Skeletal muscle satellite cell (primary cell): ENCODE results near the gene PEX11G.

Experiments
- H3K27me3 ChIP-seq: 2 replicates; pipeline ENCODE4 v1.7.0; 2013; ENCODE audit warnings: low read length; ENCODE audit not compliant: control insufficient read depth, insufficient read depth
- H3K36me3 ChIP-seq: 2 replicates; pipeline ENCODE4 v1.7.0; 2013; ENCODE audit warnings: mild to moderate bottlenecking, control low read depth, low read length; ENCODE audit not compliant: insufficient read depth
- H3K4me1 ChIP-seq: 2 replicates; pipeline ENCODE4 v1.7.0; 2013; ENCODE audit warnings: low read length; ENCODE audit not compliant: control insufficient read depth, insufficient read depth
- H3K4me2 ChIP-seq: 2 replicates; pipeline ENCODE4 v1.7.0; 2013; ENCODE audit warnings: mild to moderate bottlenecking, low read length
- H3K4me3 ChIP-seq: 2 replicates; pipeline ENCODE4 v1.7.0; 2013; ENCODE audit warnings: low read length
- H3K9ac ChIP-seq: 2 replicates; pipeline ENCODE4 v1.7.0; 2013; ENCODE audit warnings: mild to moderate bottlenecking, low read depth, low read length, moderate library complexity
- H3K9me3 ChIP-seq: replicated peaks from 2 replicates; pipeline ENCODE4 v1.7.0; 2013; ENCODE audit warnings: mild to moderate bottlenecking, control low read depth, low read length

PEX11G gene

DNA sequence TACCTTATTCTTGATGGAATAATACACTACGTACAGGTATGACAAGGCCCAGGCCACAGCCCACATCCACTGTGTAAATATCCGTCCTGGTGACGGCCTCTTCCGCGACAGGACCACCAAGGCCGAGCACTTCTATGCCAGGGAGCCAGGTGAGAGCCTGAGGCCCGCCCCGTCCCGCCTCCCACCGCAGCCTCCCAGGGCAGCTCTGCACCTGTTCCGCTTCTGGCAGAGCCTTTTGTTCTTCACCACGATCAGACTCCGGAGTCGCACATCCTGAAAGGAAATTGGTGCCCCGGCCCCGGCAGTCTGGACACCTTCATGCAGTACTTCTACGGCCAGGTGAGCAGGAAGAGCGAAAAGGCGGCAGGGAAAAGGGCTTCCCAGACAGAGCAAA, 16.4 kb upstream of the PEX11G start:
- no peaks in the 10 kb centered on the region for H3K9me3 ChIP-seq
- H3K36me3 ChIP-seq = no peaks in the 10 kb centered on the region
- H3K27me3 ChIP-seq = peaks cover 12% of the 10 kb centered on the region
- H3K4me1 ChIP-seq = peaks cover 8% of the 10 kb centered on the region
- H3K4me2 ChIP-seq = no peak overlapping the region
- H3K9ac ChIP-seq = no peak overlapping the region
- no peak overlapping the region for H3K4me3 ChIP-seq

DNA sequence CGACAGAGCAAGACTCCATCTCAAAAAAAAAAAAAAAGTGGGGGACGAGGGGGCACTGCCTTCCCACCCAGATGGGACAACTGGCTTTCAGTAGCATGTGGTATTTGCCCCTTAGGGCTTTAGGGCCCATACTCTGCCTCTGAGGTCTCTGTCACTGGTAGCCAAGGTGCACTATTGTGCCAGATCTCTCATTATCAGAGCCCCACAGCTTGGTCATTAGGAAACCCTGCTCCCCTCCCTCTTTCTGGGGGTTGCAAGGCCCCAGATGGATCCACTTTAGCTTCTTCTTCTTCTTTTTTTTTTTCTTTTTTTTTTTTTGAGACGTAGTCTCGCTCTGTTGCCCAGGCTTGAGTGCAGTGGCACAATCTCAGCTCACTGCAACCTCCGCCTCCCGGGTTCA, 15.8 kb upstream of the PEX11G start:
- H3K4me3 ChIP-seq = no peak overlapping the region
- no peak overlapping the region for H3K4me2 ChIP-seq
- H3K9ac ChIP-seq = no peak overlapping the region
- H3K4me1 ChIP-seq = peaks cover 8% of the 10 kb centered on the region
- no peaks in the 10 kb centered on the region for H3K9me3 ChIP-seq
- H3K36me3 ChIP-seq = no peaks in the 10 kb centered on the region
- peaks cover 16% of the 10 kb centered on the region for H3K27me3 ChIP-seq

DNA sequence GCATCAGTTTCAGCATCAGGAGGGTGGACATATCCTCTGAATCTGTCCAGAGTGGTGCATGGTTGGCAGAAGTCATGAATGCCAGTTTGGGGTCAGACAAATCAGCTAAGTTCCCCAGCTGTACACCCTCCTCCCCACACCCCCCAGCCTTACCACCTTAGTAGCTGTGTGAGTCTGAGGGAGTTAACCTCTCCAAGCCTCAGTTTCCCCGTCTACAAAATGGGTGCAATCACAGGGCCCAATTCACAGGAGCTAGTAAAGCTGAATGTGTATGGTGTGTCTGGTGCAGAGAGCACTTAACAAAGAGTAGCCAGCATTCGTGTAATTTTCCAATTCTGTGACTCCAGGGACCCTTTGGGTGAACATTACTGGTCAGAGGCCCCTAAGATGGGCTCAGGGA, 13.7 kb upstream of the PEX11G start:
- Histone ChIP-seq H3K36me3 (no peaks in the 10 kb centered on the region), H3K9me3 (no peaks in the 10 kb centered on the region), H3K4me2 (no peak overlapping the region), H3K4me1 (peaks cover 4% of the 10 kb centered on the region), H3K4me3 (no peak overlapping the region), H3K9ac (no peak overlapping the region), H3K27me3 (peaks cover 25% of the 10 kb centered on the region)

DNA sequence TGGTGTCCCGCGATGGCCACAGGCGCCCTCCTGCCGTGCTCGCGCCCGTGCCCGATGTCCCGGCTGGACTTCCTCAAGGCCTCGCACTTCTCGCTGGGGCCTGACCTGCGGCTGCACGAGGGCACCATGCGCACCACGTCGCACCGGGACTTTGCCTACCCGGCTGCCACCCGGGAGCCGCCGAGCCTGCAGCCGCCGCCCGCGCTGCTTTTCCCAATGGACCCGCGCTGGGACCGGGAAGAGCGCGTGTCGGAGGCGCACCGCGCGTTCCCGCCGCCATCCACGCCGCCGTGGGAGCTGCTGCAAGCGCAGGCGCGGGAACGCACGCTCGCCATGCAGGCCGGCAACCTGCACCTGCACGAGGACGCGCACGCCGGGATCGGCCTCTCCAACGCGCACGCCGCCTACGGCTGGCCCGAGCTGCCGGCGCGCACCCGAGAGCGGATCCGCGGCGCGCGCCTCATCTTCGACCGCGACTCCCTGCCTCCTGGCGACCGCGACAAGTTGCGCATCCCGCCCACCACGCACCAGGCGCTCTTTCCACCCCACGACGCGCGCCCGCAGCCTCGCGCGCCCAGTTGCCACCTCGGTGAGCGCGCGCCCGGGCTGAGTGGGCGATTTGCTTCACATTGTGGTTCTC, 12.1 kb upstream of the PEX11G start:
- peak overlapping the region; percentile 89 for H3K4me2 ChIP-seq
- peaks cover 30% of the 10 kb centered on the region for H3K27me3 ChIP-seq
- H3K4me3 ChIP-seq = peak overlapping the region; percentile 67
- no peak overlapping the region for H3K9ac ChIP-seq
- peaks cover 4% of the 10 kb centered on the region for H3K4me1 ChIP-seq
- no peaks in the 10 kb centered on the region for H3K9me3 ChIP-seq
- H3K36me3 ChIP-seq = no peaks in the 10 kb centered on the region

DNA sequence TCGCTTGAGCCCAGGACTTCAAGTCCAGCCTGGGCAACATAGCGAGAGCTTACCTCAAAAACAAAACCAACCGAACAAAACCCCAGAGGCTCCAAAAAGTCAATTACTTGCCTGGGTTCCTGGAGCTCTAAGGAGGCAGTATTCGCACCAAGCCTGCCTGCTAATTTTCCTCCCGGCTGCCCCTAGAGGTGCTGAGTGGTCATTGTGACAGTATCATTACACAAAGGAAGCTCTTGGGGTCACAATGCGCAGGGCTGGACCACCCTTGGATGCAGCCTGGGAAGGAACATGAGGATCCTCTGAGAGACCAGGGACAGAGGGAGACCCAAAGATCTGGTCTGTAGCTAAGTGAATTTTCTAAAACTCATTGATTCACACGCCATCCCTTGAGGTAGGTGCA, 8.5 kb upstream of the PEX11G start:
- Histone ChIP-seq H3K4me3 (no peak overlapping the region), H3K4me1 (peaks cover 7% of the 10 kb centered on the region)

DNA sequence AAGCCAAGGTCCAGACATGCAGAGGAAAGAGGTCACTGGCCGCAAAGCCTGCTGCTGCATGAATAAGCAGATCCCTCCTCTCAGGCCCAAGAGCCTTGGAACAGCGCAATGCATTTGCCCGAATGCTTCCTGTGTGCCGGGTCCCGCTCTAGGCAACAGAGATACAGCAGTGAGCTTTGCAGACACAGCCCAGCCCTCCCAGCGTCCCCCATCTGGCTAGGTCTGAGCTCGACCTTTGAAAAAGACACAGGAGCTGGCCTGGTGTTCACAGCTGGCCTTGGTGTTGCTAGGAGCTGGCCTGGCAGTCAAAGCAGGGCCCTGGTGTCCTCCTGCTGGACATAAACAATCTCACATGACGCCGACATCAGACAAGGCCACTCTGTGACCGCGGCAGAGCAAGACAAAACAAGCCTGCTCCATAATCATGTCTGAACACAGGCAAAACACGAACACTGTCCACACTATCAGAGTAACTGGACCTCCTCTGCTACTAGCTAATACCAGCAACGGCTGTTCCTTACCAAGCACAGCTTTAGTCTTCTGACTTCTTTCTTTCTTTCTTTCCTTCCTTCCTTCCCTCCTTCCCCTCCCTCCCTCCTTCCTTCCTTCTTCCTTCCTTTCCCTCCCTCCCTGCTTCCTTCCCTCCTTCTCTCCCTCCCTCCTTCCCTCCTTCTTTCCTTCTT, 5.7 kb upstream of the PEX11G start:
- H3K4me2 ChIP-seq = peak overlapping the region; percentile 5
- H3K27me3 ChIP-seq = peaks cover 13% of the 10 kb centered on the region
- peak overlapping the region; percentile 46 for H3K9ac ChIP-seq
- no peak overlapping the region for H3K4me3 ChIP-seq
- H3K4me1 ChIP-seq = peaks cover 7% of the 10 kb centered on the region
- no peaks in the 10 kb centered on the region for H3K9me3 ChIP-seq
- no peaks in the 10 kb centered on the region for H3K36me3 ChIP-seq

More for the DNA sequence above, 8.5 kb upstream of the PEX11G start:
- H3K36me3 ChIP-seq = no peaks in the 10 kb centered on the region
- no peak overlapping the region for H3K9ac ChIP-seq
- no peak overlapping the region for H3K4me2 ChIP-seq
- no peaks in the 10 kb centered on the region for H3K9me3 ChIP-seq
- peaks cover 25% of the 10 kb centered on the region for H3K27me3 ChIP-seq

DNA sequence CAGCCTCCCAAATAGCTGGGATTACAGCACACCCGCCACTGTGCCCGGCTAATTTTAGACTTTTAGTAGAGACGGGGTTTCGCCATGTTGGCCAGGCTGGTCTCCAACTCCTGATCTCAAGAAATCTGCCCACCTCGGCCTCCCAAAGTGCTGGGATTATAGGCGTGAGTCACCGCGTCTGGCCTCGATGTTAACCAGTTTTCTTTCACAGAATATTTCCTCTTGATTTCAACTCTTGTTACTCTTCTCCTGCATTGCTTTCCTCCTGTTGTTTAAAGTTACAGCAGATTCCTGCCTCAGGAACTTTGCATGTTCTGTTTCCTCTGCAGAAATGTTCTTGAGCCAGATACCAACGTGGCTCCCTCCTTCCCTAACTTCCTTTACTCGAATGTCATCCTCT, 3.7 kb upstream of the PEX11G start:
- Histone ChIP-seq H3K9me3 (no peaks in the 10 kb centered on the region), H3K27me3 (peaks cover 4% of the 10 kb centered on the region), H3K4me2 (no peak overlapping the region), H3K4me1 (peaks cover 15% of the 10 kb centered on the region), H3K4me3 (no peak overlapping the region), H3K9ac (no peak overlapping the region), H3K36me3 (no peaks in the 10 kb centered on the region)

DNA sequence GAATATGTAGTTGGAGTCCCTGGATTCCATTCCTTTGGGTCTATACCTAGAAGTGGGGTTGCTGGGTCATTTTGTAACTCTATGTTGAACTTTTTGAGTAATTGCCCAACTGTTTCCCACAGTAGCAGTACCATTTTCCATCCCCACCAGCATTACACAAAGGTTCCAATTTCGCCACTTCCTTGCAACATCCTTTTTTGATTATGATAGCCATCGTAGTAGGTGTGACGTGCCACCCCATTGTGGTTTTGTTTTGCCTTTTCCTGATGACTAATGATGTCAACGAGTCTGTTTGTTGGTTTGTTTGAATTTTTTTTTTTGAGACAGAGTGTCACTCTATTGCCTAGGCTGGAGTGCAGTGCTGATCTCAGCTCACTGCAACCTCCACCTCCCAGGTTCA, 3.3 kb upstream of the PEX11G start:
- peaks cover under 1% of the 10 kb centered on the region for H3K27me3 ChIP-seq
- no peak overlapping the region for H3K4me2 ChIP-seq
- H3K9me3 ChIP-seq = no peaks in the 10 kb centered on the region
- H3K36me3 ChIP-seq = no peaks in the 10 kb centered on the region
- peaks cover 15% of the 10 kb centered on the region for H3K4me1 ChIP-seq
- no peak overlapping the region for H3K4me3 ChIP-seq
- H3K9ac ChIP-seq = no peak overlapping the region

DNA sequence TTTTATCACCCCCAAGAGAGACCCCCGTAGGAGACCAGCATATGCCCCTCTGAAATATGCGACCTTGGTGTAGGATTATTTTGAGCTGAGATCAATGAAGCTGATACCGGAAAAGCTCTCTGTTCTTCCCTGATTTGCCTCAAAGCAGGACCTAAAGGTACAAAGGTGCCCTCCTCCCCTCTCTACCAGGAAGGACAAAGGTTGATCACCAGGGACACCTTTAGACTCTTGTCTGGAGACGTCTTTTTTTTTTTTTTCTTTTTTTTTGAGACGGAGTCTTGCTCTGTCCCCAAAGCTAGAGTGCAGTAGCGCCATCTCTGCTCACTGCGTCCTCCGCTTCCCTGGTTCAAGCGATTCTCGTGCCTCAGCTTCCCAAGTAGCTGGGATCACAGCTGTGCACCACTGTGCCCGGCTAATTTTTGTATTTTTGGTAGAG, 792 bp upstream of the PEX11G start:
- Histone ChIP-seq H3K4me1 (peaks cover 15% of the 10 kb centered on the region), H3K9me3 (no peaks in the 10 kb centered on the region), H3K4me3 (no peak overlapping the region), H3K9ac (no peak overlapping the region), H3K36me3 (no peaks in the 10 kb centered on the region), H3K4me2 (peak overlapping the region; percentile 94), H3K27me3 (no peaks in the 10 kb centered on the region)

DNA sequence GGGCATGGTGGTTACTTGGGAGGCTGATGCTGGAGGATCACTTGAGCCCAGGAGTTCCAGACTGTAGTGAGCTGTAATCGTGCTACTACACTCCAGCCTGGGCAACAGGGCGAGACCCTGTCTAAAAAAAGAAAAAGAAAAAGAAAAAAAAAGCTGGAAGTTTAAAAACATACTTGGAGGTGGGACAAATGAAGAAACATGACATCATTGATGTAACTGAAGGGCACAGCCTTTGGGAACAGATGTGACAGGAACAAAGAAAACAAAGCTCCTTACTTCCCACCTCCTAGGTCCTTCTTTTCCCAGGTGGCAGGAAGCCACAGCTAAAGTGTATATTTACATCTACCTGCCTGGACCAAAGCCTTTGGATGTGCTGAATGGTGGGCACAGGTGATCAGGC, 1.9 kb downstream of the PEX11G start:
- Histone ChIP-seq H3K9me3 (no peaks in the 10 kb centered on the region), H3K27me3 (no peaks in the 10 kb centered on the region), H3K9ac (no peak overlapping the region), H3K36me3 (no peaks in the 10 kb centered on the region), H3K4me2 (no peak overlapping the region), H3K4me3 (no peak overlapping the region), H3K4me1 (peaks cover 8% of the 10 kb centered on the region)

DNA sequence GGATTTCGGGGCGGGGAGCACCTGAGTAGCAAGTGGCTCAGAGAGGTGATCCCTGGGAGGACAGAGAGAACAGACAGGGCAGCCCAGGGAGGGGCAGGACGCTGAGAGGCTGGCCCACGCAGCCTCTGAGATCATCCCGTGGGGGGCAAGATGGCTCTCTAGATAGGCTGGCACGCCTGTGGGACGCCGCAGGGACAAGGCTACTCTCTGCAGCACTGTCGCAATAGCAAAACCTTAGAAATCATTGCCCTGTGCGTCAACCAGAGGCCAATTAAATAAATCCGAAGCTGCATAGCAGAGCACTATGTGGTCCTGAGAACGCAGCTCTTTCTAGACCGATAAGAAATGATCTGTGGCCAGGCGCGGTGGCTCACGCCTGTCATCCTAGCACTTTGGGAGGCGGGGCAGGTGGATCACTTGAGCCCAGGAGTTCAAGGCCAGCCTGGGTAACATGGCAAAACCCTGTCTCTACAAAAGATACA, 5.1 kb downstream of the PEX11G start:
- no peaks in the 10 kb centered on the region for H3K36me3 ChIP-seq
- H3K4me3 ChIP-seq = no peak overlapping the region
- H3K4me2 ChIP-seq = no peak overlapping the region
- H3K27me3 ChIP-seq = no peaks in the 10 kb centered on the region
- H3K9me3 ChIP-seq = no peaks in the 10 kb centered on the region
- H3K4me1 ChIP-seq = peaks cover 15% of the 10 kb centered on the region
- H3K9ac ChIP-seq = no peak overlapping the region
